ENCODE data around the gene ALCAM.
"Not testable (repeated sequence)": the region's sequence is repeated elsewhere in the genome, so short reads cannot be mapped to it uniquely, and the experiment has no call there.

The ALCAM gene

DNA sequence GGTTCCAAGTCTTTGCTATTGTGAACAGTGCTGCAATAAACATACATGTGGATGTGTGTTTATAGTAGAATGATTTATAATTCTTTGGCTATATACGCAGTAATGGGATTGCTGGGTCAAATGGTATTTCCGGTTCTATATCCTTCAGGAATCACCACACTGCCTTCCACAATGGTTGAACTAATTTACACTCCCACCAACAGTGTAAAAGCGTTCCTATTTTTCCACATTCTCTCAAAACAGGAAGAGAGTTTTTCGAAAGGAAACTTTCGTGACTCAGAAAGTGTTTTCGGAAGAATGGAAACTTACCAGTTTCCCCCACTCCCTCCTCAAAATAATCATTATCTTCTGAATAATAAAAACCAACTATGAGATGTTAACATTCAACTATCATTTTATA is 205.8 kb downstream of the ALCAM start:
- Histone ChIP-seq H3K4me3 (ENCODE audit: low read depth in 1 of 2, low read length in 2 of 2) (no peak overlapping the region), H3K36me3 (ENCODE audit: control insufficient read depth in 1 of 2, insufficient read depth in 2 of 2, low read length in 2 of 2) (peaks cover 0 to 5% of the 10 kb centered on the region in 2 donors), H3K27ac (ENCODE audit: low read length) (no peak overlapping the region), H3K27me3 (ENCODE audit: low read depth, low read length) (no peaks in the 10 kb centered on the region), H3K9me3 (ENCODE audit: control insufficient read depth in 1 of 2, low read length in 2 of 2) (no peaks in the 10 kb centered on the region), H3K4me1 (ENCODE audit: control insufficient read depth in 1 of 2, insufficient read depth in 2 of 2, low read length in 2 of 2) (no peaks in the 10 kb centered on the region)

DNA sequence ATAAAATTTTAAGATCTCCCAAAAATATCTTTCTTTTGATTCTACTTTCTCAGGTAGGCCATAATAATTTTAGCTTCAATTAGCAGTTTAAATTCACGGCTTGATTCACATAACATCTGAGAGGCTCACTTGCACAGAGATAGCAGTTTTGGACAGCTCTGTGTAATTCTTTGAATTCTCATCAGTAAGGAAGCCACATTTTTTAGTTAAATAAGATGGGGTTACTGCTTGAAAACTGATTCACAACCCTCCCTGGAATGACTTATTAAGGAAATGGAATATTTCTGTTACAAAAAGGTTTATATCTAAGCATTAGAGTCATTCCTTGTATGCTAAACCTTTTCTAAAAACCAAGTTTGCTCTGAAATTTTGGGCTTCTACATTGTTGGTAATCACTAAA is 212.7 kb downstream of the ALCAM start:
- H3K36me3 ChIP-seq (ENCODE audit: control insufficient read depth in 1 of 2, insufficient read depth in 2 of 2, low read length in 2 of 2): no peaks in the 10 kb centered on the region
- H3K4me1 ChIP-seq (ENCODE audit: control insufficient read depth in 1 of 2, insufficient read depth in 2 of 2, low read length in 2 of 2): no peaks in the 10 kb centered on the region
- no peaks in the 10 kb centered on the region for H3K27me3 ChIP-seq (ENCODE audit: low read depth, low read length)
- H3K4me3 ChIP-seq (ENCODE audit: low read depth in 1 of 2, low read length in 2 of 2): no peak overlapping the region
- H3K27ac ChIP-seq (ENCODE audit: low read length): no peak overlapping the region
- H3K9me3 ChIP-seq (ENCODE audit: control insufficient read depth in 1 of 2, low read length in 2 of 2): no peaks in the 10 kb centered on the region

DNA sequence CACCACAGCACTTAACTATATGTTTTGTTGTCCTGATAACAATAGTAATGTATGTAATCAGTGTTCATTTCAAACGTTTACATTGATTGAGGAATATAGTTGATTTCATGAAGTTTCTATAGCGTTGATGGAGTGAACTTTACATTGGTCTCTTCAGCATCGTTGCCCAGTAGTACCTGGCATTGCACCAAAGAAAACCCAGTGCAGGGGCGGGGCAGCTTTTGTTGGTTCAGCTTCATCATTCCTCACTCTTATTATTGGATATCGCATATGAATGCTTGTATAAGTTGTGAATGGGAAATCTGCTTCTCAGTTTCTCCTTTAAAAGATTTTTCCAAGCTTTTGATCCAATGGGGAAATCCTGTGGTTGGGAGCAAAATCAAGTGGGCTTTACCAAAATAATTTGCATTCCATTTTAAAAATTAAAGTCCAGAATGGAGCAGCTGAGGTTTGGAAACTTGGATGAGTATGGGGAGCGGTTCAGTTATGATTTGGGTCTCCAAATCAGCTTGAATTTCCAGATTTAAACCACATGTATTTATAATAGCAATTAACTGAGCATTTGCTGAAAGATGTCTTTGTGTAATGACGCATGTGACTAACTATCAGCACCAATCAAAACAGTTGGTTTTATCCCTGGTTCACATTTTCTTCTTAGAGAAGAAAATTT is 213.7 kb downstream of the ALCAM start:
- Histone ChIP-seq H3K27ac (ENCODE audit: low read length) (no peak overlapping the region), H3K4me1 (ENCODE audit: control insufficient read depth in 1 of 2, insufficient read depth in 2 of 2, low read length in 2 of 2) (no peaks in the 10 kb centered on the region), H3K27me3 (ENCODE audit: low read depth, low read length) (no peaks in the 10 kb centered on the region), H3K4me3 (ENCODE audit: low read depth in 1 of 2, low read length in 2 of 2) (no peak overlapping the region), H3K36me3 (ENCODE audit: control insufficient read depth in 1 of 2, insufficient read depth in 2 of 2, low read length in 2 of 2) (no peaks in the 10 kb centered on the region), H3K9me3 (ENCODE audit: control insufficient read depth in 1 of 2, low read length in 2 of 2) (no peaks in the 10 kb centered on the region)

DNA sequence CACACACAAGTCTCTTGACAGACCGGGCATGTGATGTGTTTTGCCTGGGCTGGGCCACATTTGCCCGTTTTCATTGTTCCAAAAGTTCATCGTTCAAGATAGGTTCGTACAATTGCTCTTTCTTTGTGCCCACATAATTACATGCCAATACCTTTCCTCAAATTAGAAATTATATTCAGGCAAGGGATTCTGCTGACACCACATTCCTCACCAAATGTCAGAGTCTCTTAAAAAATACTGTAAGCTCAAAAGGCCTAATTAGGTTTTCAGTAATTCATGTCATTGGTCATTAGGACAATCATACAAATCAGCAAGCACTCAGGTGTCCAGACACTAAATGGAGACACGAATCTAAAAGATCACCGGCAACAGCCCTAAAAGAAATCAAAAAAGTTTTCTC is 215.3 kb downstream of the ALCAM start:
- H3K27me3 ChIP-seq (ENCODE audit: low read depth, low read length): no peaks in the 10 kb centered on the region
- no peak overlapping the region for H3K27ac ChIP-seq (ENCODE audit: low read length)
- H3K4me1 ChIP-seq (ENCODE audit: control insufficient read depth in 1 of 2, insufficient read depth in 2 of 2, low read length in 2 of 2): no peaks in the 10 kb centered on the region
- H3K36me3 ChIP-seq (ENCODE audit: control insufficient read depth in 1 of 2, insufficient read depth in 2 of 2, low read length in 2 of 2): no peaks in the 10 kb centered on the region
- H3K4me3 ChIP-seq (ENCODE audit: low read depth in 1 of 2, low read length in 2 of 2): no peak overlapping the region
- no peaks in the 10 kb centered on the region for H3K9me3 ChIP-seq (ENCODE audit: control insufficient read depth in 1 of 2, low read length in 2 of 2)

DNA sequence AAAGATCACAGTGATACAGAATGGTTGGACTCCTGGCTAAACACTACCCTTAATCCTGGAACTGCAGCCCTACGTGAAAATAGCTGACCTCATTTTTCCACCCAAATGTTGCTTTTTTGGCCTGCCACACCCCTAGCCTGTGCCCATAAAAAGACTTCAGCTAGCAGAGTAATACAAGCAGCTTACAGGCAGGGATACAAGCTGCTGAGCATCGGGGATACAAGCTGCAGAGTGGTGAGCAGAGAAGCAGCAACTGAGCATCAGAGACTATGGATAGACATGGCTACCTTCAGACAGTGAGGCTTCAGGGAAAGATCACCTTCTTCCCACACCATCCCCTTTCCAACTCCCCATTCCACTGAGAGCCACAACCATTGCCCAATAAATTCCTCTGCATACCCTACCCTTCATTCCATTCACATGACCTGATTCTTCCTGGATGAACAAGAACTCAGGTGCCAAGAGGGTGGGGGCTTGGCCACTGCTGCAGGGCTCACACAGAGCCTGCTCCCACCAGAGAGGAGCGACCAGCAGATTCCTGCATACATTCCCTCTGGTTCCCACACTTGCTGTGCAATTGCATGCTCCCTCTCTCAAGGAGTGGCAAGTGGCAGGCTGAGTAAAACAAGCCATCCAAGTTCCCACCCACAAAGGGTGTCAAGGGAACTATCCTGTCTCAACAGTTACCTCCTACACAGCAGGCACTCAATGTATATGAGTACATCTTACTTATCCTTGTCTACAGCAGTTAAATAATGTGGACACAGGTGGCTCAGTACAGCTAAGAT is 217.5 kb downstream of the ALCAM start:
- no peaks in the 10 kb centered on the region for H3K27me3 ChIP-seq (ENCODE audit: low read depth, low read length)
- no peaks in the 10 kb centered on the region for H3K9me3 ChIP-seq (ENCODE audit: control insufficient read depth in 1 of 2, low read length in 2 of 2)
- no peaks in the 10 kb centered on the region for H3K4me1 ChIP-seq (ENCODE audit: control insufficient read depth in 1 of 2, insufficient read depth in 2 of 2, low read length in 2 of 2)
- no peak overlapping the region for H3K4me3 ChIP-seq (ENCODE audit: low read depth in 1 of 2, low read length in 2 of 2)
- no peaks in the 10 kb centered on the region for H3K36me3 ChIP-seq (ENCODE audit: control insufficient read depth in 1 of 2, insufficient read depth in 2 of 2, low read length in 2 of 2)
- no peak overlapping the region for H3K27ac ChIP-seq (ENCODE audit: low read length)

DNA sequence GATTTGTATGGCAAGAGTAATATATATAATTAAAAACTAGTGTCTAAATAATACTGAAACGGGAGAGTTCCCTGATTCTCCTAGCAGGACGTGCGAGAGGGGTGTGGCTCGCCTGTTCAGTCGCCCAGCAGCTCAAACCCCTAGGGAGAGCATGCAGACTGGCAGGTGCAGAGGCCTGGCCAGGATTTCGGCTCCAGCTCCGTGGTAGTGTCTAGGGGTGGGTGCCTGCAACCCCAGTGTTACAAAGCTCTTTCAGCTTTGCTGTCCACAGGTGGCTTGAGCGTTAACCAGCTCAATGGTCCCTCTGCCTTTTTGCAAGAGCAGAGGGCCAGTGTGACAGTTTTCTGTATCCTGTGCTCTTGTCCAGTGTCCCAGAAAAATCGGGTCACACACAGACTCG is 226.6 kb downstream of the ALCAM start:
- Histone ChIP-seq H3K27ac (ENCODE audit: low read length) (no peak overlapping the region), H3K4me1 (ENCODE audit: control insufficient read depth in 1 of 2, insufficient read depth in 2 of 2, low read length in 2 of 2) (no peaks in the 10 kb centered on the region), H3K27me3 (ENCODE audit: low read depth, low read length) (no peaks in the 10 kb centered on the region), H3K36me3 (ENCODE audit: control insufficient read depth in 1 of 2, insufficient read depth in 2 of 2, low read length in 2 of 2) (no peaks in the 10 kb centered on the region), H3K4me3 (ENCODE audit: low read depth in 1 of 2, low read length in 2 of 2) (no peak overlapping the region), H3K9me3 (ENCODE audit: control insufficient read depth in 1 of 2, low read length in 2 of 2) (no peaks in the 10 kb centered on the region)

DNA sequence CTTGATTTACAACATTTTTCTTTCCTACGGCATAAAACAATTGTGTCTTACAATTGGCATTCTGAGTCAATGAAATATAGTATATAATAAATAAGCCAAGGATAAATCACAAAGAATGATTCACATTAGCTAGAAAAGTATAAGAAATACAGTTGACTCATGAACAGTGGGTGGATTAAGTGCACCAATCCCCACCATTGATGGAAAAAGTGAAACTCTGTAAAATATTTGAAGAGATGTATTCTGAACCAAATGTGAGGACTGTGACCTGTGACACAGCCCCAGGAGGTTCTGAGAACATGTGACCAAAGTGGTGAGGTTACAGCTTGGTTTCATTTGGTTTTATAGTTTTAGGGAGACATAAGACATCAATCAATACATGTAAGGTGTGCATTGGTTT is 227.5 kb downstream of the ALCAM start:
- Histone ChIP-seq H3K27me3 (ENCODE audit: low read depth, low read length) (no peaks in the 10 kb centered on the region), H3K27ac (ENCODE audit: low read length) (no peak overlapping the region), H3K4me3 (ENCODE audit: low read depth in 1 of 2, low read length in 2 of 2) (no peak overlapping the region), H3K4me1 (ENCODE audit: control insufficient read depth in 1 of 2, insufficient read depth in 2 of 2, low read length in 2 of 2) (no peaks in the 10 kb centered on the region), H3K36me3 (ENCODE audit: control insufficient read depth in 1 of 2, insufficient read depth in 2 of 2, low read length in 2 of 2) (no peaks in the 10 kb centered on the region), H3K9me3 (ENCODE audit: control insufficient read depth in 1 of 2, low read length in 2 of 2) (no peaks in the 10 kb centered on the region)

DNA sequence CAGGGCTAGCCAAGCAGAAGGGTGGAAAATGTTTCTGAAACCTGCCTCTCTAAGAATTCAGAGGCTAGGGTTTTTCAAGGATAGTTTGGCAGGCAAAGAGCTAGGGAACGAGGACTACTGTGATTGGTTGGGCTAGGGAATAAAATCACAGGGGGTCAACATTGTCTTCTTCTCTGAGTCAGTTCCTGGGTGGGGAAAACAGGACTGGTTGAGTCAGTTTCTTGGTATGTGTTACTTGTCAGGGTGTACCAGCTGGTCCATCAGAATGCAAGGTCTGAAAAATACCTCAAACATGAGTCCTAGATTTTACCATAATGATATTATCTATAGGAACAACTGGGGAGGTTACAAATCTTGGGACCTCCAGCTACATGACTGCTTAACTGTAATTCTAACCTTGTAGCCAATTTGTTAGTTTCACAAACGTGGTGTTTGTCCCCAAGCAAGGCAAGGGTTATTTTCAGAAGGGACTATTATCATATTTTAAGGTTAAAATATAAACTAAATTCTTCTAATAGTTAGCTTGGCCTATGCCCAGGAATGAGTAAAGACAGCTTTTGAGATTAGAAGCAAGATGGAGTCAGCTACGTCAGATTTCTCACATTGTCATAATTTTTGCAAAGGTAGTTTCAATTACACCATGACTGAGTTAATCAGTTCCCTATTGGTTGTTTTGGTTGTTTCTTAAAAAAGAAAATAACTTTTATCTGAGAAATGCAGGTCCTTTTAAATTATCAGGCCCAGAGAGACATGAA is 231.5 kb downstream of the ALCAM start:
- Histone ChIP-seq H3K9me3 (ENCODE audit: control insufficient read depth in 1 of 2, low read length in 2 of 2) (no peaks in the 10 kb centered on the region), H3K27me3 (ENCODE audit: low read depth, low read length) (no peaks in the 10 kb centered on the region), H3K4me1 (ENCODE audit: control insufficient read depth in 1 of 2, insufficient read depth in 2 of 2, low read length in 2 of 2) (no peaks in the 10 kb centered on the region)

DNA sequence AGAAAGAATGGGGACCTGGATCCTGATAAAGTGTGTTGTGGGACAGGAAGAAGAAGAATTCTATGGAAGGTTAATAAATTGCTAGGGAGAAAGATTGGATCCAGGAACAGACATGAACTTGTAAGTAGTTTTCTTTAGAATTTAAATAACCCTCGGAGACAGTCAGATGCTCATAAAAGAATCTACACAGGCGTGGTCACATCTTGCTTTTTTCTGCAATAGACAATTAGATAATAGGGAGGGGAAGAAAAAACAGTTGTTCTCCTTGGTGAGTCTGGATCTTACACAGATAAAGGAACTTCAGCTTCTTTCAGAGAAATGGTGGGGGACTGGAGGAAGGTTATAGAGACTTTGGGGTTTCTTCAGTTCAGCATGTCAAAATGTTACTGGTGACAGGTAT is 232.6 kb downstream of the ALCAM start:
- no peaks in the 10 kb centered on the region for H3K36me3 ChIP-seq (ENCODE audit: control insufficient read depth in 1 of 2, insufficient read depth in 2 of 2, low read length in 2 of 2)
- H3K4me1 ChIP-seq (ENCODE audit: control insufficient read depth in 1 of 2, insufficient read depth in 2 of 2, low read length in 2 of 2): no peaks in the 10 kb centered on the region
- no peaks in the 10 kb centered on the region for H3K9me3 ChIP-seq (ENCODE audit: control insufficient read depth in 1 of 2, low read length in 2 of 2)
- H3K27me3 ChIP-seq (ENCODE audit: low read depth, low read length): no peaks in the 10 kb centered on the region
- H3K27ac ChIP-seq (ENCODE audit: low read length): no peak overlapping the region
- H3K4me3 ChIP-seq (ENCODE audit: low read depth in 1 of 2, low read length in 2 of 2): no peak overlapping the region

More for the DNA sequence above, 231.5 kb downstream of the ALCAM start:
- H3K27ac ChIP-seq (ENCODE audit: low read length): no peak overlapping the region
- no peak overlapping the region for H3K4me3 ChIP-seq (ENCODE audit: low read depth in 1 of 2, low read length in 2 of 2)
- no peaks in the 10 kb centered on the region for H3K36me3 ChIP-seq (ENCODE audit: control insufficient read depth in 1 of 2, insufficient read depth in 2 of 2, low read length in 2 of 2)

DNA sequence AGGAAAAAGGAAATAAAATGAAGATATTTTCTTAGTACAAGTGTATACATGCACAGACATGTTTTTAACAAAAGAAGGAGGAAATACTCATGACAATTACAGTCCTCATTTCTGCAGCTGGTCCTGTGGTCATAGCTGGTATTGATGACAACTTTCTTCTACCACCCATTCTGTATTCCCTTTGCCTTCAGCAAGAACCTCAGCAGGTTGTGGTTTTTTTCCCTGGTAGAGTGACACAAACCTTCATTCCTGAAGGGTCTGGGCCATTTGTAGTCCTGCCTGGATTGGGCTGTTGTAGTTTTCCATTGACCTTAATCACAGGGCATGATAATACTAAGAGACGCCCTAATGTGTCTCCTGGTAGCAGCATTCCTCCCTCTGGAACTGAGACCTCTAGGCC is 235.0 kb downstream of the ALCAM start:
- not testable (repeated sequence) for H3K4me1 ChIP-seq (ENCODE audit: control insufficient read depth in 1 of 2, insufficient read depth in 2 of 2, low read length in 2 of 2); H3K9me3 ChIP-seq (ENCODE audit: control insufficient read depth in 1 of 2, low read length in 2 of 2); H3K27ac ChIP-seq (ENCODE audit: low read length); H3K36me3 ChIP-seq (ENCODE audit: control insufficient read depth in 1 of 2, insufficient read depth in 2 of 2, low read length in 2 of 2); H3K27me3 ChIP-seq (ENCODE audit: low read depth, low read length); H3K4me3 ChIP-seq (ENCODE audit: low read depth in 1 of 2, low read length in 2 of 2)

DNA sequence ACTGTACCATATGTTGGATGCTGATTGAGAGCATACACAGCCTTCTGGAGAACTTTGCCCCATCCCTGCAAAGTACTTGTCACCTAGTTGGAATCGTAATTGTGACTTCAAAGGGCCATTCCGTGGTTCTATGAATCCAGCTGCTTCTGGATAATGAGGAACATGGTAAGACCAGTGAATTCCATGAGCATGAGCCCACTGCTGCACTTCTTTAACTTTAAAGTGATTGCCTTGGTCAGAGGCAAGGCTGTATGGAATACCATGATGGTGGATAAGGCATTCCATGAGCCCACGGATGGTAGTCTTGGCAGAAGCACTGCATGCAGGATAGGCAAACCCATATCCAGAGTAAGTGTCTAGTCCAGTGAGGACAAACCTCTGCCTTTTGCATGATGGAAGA is 235.6 kb downstream of the ALCAM start:
- H3K36me3 ChIP-seq (ENCODE audit: control insufficient read depth in 1 of 2, insufficient read depth in 2 of 2, low read length in 2 of 2); H3K27ac ChIP-seq (ENCODE audit: low read length); H3K27me3 ChIP-seq (ENCODE audit: low read depth, low read length); H3K4me3 ChIP-seq (ENCODE audit: low read depth in 1 of 2, low read length in 2 of 2); H3K9me3 ChIP-seq (ENCODE audit: control insufficient read depth in 1 of 2, low read length in 2 of 2); H3K4me1 ChIP-seq (ENCODE audit: control insufficient read depth in 1 of 2, insufficient read depth in 2 of 2, low read length in 2 of 2): not testable (repeated sequence)

Data from muscle layer of duodenum (tissue), 2 donors.